B cell (primary cell): ENCODE results near the gene CD72. TPM values are rescaled to one million over a fixed set of nuclear protein-coding genes. Genes with fewer than 3 reads are reported as not detected.
A peak's percentile ranks its signal among the peaks of the same experiment; 100 is the strongest.
"Not testable (repeated sequence)": the region's sequence is repeated elsewhere in the genome, so short reads cannot be mapped to it uniquely, and the experiment has no call there.

ENCODE experiments used
- ATAC-seq: fragments of 200-7000 bp; cut with Tn5 transposase; one replicate; pipeline ENCODE4 v1.10.0; 2021; ENCODE audit warnings: low read depth, mild to moderate bottlenecking, moderate number of reproducible peaks, moderate library complexity
- CTCF ChIA-PET: fragments of 350-600 bp; sonication (Branson Sonifier 250); formaldehyde crosslinking; loops from one replicate; lab custom pipeline; 2021; ENCODE audit warnings: antibody characterized with exemption, inconsistent platforms; lab: Charles Lee
- POLR2A ChIA-PET: fragments of 350-600 bp; sonication (Branson Sonifier 250); formaldehyde crosslinking; loops from one replicate; lab custom pipeline; 2021; ENCODE audit warnings: antibody characterized with exemption; lab: Charles Lee
- DNase-seq: peaks from one replicate; pipeline ENCODE4 v3.0.0; 2013
- H2AFZ ChIP-seq: 2 replicates; pipeline ENCODE4 v1.6.1; 2012; ENCODE audit warnings: mild to moderate bottlenecking, low read depth, low read length; ENCODE audit not compliant: insufficient read depth, poor library complexity, severe bottlenecking
- H3K27ac ChIP-seq, 2 donors: 1 replicate in 1 of 2; 2 replicates in 1 of 2; pipeline ENCODE4 v1.5.1; 2012 to 2013; ENCODE audit warnings: low read length in 2 of 2, mild to moderate bottlenecking in 2 of 2, moderate library complexity in 1 of 2
- H3K27me3 ChIP-seq, 4 experiments: fragments of 200-600 bp in 1 of 4; sonication (generic) in 1 of 4; replicated peaks in 1 of 4; 1 replicate in 2 of 4; 2 replicates in 2 of 4; pipeline versions ENCODE4 v1.6.1 to v1.7.0; 2013 to 2016; ENCODE audit warnings: low read length in 3 of 4, mild to moderate bottlenecking in 2 of 4, mixed read lengths in 1 of 4, moderate library complexity in 1 of 4; ENCODE audit not compliant: insufficient read depth in 4 of 4, control insufficient read depth in 3 of 4; ENCODE audit errors: control extremely low read depth in 1 of 4
- H3K36me3 ChIP-seq, 2 experiments: replicated peaks in 1 of 2; 1 replicate in 1 of 2; 2 replicates in 1 of 2; pipeline versions ENCODE4 v1.6.1 to v1.7.1; 2013; ENCODE audit warnings: low read length in 1 of 2; ENCODE audit not compliant: insufficient read depth in 2 of 2, control insufficient read depth in 1 of 2; ENCODE audit errors: control extremely low read depth in 1 of 2, extremely low read depth in 1 of 2
- H3K4me1 ChIP-seq, 2 donors: fragments of 200-600 bp in 1 of 2; sonication (generic) in 1 of 2; 1 replicate in 1 of 2; 2 replicates in 1 of 2; pipeline versions ENCODE4 v1.5.1 to v1.6.1; 2013 to 2017; ENCODE audit warnings: low read length in 2 of 2; ENCODE audit not compliant: control insufficient read depth in 2 of 2, insufficient read depth in 2 of 2
- H3K4me2 ChIP-seq: replicated peaks from 2 replicates; pipeline ENCODE3; 2012; ENCODE audit warnings: mild to moderate bottlenecking, low read depth, low read length; ENCODE audit not compliant: poor library complexity, severe bottlenecking
- H3K4me3 ChIP-seq, 5 experiments: fragments of 200-600 bp in 1 of 5; sonication (generic) in 1 of 5; 1 replicate in 3 of 5; 2 replicates in 2 of 5; pipeline versions ENCODE4 v1.5.1 to v1.7.0; 2011 to 2016; ENCODE audit warnings: low read length in 4 of 5, mild to moderate bottlenecking in 4 of 5, low read depth in 2 of 5, control low read depth in 1 of 5, moderate library complexity in 1 of 5; ENCODE audit not compliant: insufficient read depth in 1 of 5; ENCODE audit errors: control extremely low read depth in 1 of 5, extremely low read depth in 1 of 5
- H3K79me2 ChIP-seq: fragments of 200-600 bp; sonication (generic); one replicate; pipeline ENCODE4 v1.6.0; 2016; ENCODE audit warnings: low read length; ENCODE audit not compliant: control insufficient read depth, insufficient read depth
- H3K9ac ChIP-seq: fragments of 200-600 bp; sonication (generic); 2 replicates; pipeline ENCODE4 v1.6.1; 2017; ENCODE audit warnings: mild to moderate bottlenecking, low read length, moderate library complexity
- H3K9me3 ChIP-seq, 3 donors: one replicate each; pipeline versions ENCODE4 v1.6.1 to v1.7.1; 2013; ENCODE audit warnings: low read length in 2 of 3; ENCODE audit not compliant: control insufficient read depth in 2 of 3, insufficient read depth in 1 of 3; ENCODE audit errors: control extremely low read depth in 1 of 3
- H4K20me1 ChIP-seq: 2 replicates; pipeline ENCODE4 v1.6.0; 2012; ENCODE audit warnings: mild to moderate bottlenecking, low read length; ENCODE audit not compliant: insufficient read depth, control insufficient read depth, poor library complexity, severe bottlenecking
- H3K27ac Mint-ChIP-seq: one replicate; pipeline ENCODE4 v1.8.0; 2021; ENCODE audit warnings: mixed read lengths
- H3K27me3 Mint-ChIP-seq: one replicate; pipeline ENCODE4 v1.8.0; 2021; ENCODE audit warnings: mixed read lengths
- H3K4me1 Mint-ChIP-seq: one replicate; pipeline ENCODE4 v1.8.0; 2021; ENCODE audit warnings: mixed read lengths
- H3K4me3 Mint-ChIP-seq: one replicate; pipeline ENCODE4 v1.8.0; 2021; ENCODE audit warnings: mixed read lengths
- H3K9me3 Mint-ChIP-seq: one replicate; pipeline ENCODE4 v1.8.0; 2022; ENCODE audit warnings: mixed read lengths; ENCODE audit not compliant: insufficient read depth
- CTCF ChIP-seq: fragments of 200-600 bp; IDR thresholded peaks from one replicate; pipeline ENCODE4 v1.8.0; 2022; ENCODE audit warnings: antibody characterized with exemption, mild to moderate bottlenecking
- EZH2 ChIP-seq: IDR thresholded peaks from 2 replicates; pipeline ENCODE4 v1.6.1; 2012; ENCODE audit warnings: borderline replicate concordance, low read depth, mild to moderate bottlenecking, moderate library complexity, low read length; ENCODE audit not compliant: insufficient read depth, poor library complexity, severe bottlenecking
- WGBS: methylation state at CpG from one replicate; pipeline ENCODE4 v1.1.5; 2013; ENCODE audit warnings: missing lambda C conversion rate; ENCODE audit not compliant: insufficient coverage; 5-methylcytosine and 5-hydroxymethylcytosine counted together
- intact Hi-C: fragments of 100-400 bp; cut with micrococcal nuclease; formaldehyde crosslinking; loops from one replicate; pipeline ENCODE4 v1.10.0; 2022
- polyA plus RNA-seq: library from polyadenylated mRNA; depleted of rRNA; stranded (reverse); fragments of >200 nt; gene quantifications from 2 replicates; pipeline ENCODE4 v1.2.3, GENCODE V29; 2012
- total RNA-seq, 2 donors: library from RNA; stranded (reverse); fragments of 120-200 nt in 1 of 2; gene quantifications; 1 replicate in 1 of 2; 2 replicates in 1 of 2; pipeline versions ENCODE4 v1.2.3 to v1.2.4, GENCODE V29; 2013 to 2022

Gene CD72
- total and polyA plus RNA-seq, 2 donors (not counting 1 experiment from before 2014, with no cell fraction given), result 94.6 to 436 TPM

DNA sequence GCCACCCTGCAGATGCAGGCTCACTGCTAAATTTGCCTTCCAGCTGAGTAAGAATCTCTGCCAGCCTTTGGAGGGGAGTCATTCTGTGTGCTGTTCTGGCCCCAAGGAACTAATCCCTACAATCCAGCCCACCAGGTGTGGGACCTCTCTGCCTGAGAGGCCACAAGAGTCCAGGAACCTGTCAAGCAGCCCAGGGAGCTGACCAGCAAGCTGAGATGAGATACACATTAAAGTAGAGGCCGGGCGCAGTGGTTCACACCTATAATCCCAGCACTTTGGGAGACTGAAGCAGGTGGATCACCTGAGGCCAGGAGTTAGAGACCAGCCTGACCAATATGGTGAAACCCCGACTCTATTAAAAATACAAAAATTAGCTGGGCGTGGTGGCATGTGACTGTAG lies 6.1 kb downstream of the CD72 start:
- H3K36me3 ChIP-seq, result peaks cover 23 to 84% of the 10 kb centered on the region in 2 experiments
- peaks cover 57 to 83% of the 10 kb centered on the region in 2 donors for H3K4me1 ChIP-seq
- H3K27me3 ChIP-seq, H3K4me3 ChIP-seq, H3K9ac ChIP-seq, H3K27me3 Mint-ChIP-seq, DNase-seq, ATAC-seq, H3K4me3 Mint-ChIP-seq, intact Hi-C loops, H3K9me3 ChIP-seq, H2AFZ ChIP-seq, H3K9me3 Mint-ChIP-seq: not testable (repeated sequence)
- peak overlapping the region in 1 of 2 donors; percentile 45 for H3K27ac ChIP-seq
- H3K4me2 ChIP-seq, result peak overlapping the region; percentile 9
- Mint-ChIP-seq H3K27ac (peak overlapping the region; percentile 77), H3K4me1 (peaks cover 67% of the 10 kb centered on the region)
- POLR2A ChIA-PET, result interaction anchor here (0.7 to 1.7 kb wide), 7 partner anchors 16 to 85 kb away, joined by 3 to 14 read pairs (median 5); no protein-coding TSS in a partner anchor
- peaks cover 48% of the 10 kb centered on the region for H3K79me2 ChIP-seq
- 100% methylated on average over 2 of the region's 4 CpGs for WGBS
- CTCF ChIA-PET, result interaction anchor here (0.6 to 14.3 kb wide), 26 partner anchors 8 to 1656 kb away, joined by 3 to 357 read pairs (median 6); partner anchors contain the start of genes ARHGEF39, CCDC107, CREB3 and RMRP
- H4K20me1 ChIP-seq, result peaks cover 75% of the 10 kb centered on the region

- peaks cover 46% of the 10 kb centered on the region for H3K79me2 ChIP-seq
- H3K4me3 ChIP-seq, result no peak overlapping the region
- peak; percentile 90 for ATAC-seq
- TF ChIP-seq CTCF, result peak; percentile 76
- no peak for TF ChIP-seq EZH2
- Mint-ChIP-seq H3K27ac (peak overlapping the region; percentile 77), H3K9me3 (no peaks in the 10 kb centered on the region), H3K4me3 (no peak overlapping the region), H3K4me1 (peaks cover 67% of the 10 kb centered on the region), H3K27me3 (no peaks in the 10 kb centered on the region)
- no peaks in the 10 kb centered on the region for H3K9me3 ChIP-seq
- peak; percentile 72 for DNase-seq
- peaks cover 59 to 85% of the 10 kb centered on the region in 2 donors for H3K4me1 ChIP-seq
- peak overlapping the region; percentile 24 for H2AFZ ChIP-seq
- H3K4me2 ChIP-seq, result peak overlapping the region; percentile 9
- ChIA-PET CTCF (interaction anchor here (0.6 to 14.3 kb wide), 34 partner anchors 9 to 1655 kb away, joined by 3 to 357 read pairs (median 4); partner anchors contain the start of genes ARHGEF39, CCDC107, CREB3 and GBA2), POLR2A (interaction anchor here (0.7 to 1.5 kb wide), 7 partner anchors 9 to 107 kb away, joined by 3 to 14 read pairs (median 4); partner anchors contain the start of genes CCDC107 and RMRP)
- H3K9ac ChIP-seq, result no peak overlapping the region
- H3K27ac ChIP-seq, result peak overlapping the region in 1 of 2 donors; percentile 45
- intact Hi-C loops, result no loop called here
- peaks cover 78% of the 10 kb centered on the region for H4K20me1 ChIP-seq
- no peaks in the 10 kb centered on the region for H3K27me3 ChIP-seq
- peaks cover 26 to 84% of the 10 kb centered on the region in 2 experiments for H3K36me3 ChIP-seq
- 100% methylated on average over 1 of the region's 8 CpGs for WGBS
Observed at GRCh38 chr9:35611230-35611797, 6.9 kb downstream of the CD72 start.
